Measurements from ENCODE around the gene HOXB7.

HOXB7 gene

GRCh38 chr17:48609033-48609432 is 1.8 kb downstream of the HOXB7 start:
- no peak for DNase-seq (ENCODE audit: low read depth in 2 of 2)

- DNase-seq (ENCODE audit: low read depth in 2 of 2): no peak
Observed at GRCh38 chr17:48608494-48608834, 2.4 kb downstream of the HOXB7 start.

- no peak for DNase-seq (ENCODE audit: low read depth in 2 of 2)
Observed at GRCh38 chr17:48606892-48607614, 3.8 kb downstream of the HOXB7 start.

GRCh38 chr17:48605991-48606891 is 4.6 kb downstream of the HOXB7 start:
- no peak for DNase-seq (ENCODE audit: low read depth in 2 of 2)

GRCh38 chr17:48605409-48605919 is 5.4 kb downstream of the HOXB7 start:
- no peak for DNase-seq (ENCODE audit: low read depth in 2 of 2)

GRCh38 chr17:48604770-48605329 is 6.0 kb downstream of the HOXB7 start, which contains the start of gene HOXB6:
TSS of gene HOXB6 (minus strand) at chr17:48604986. CDS start at chr17:48598150, 6,836 bp downstream.
- no peak for DNase-seq (ENCODE audit: low read depth in 2 of 2)

- DNase-seq (ENCODE audit: low read depth in 2 of 2): no peak
Observed at GRCh38 chr17:48603959-48604769, 6.7 kb downstream of the HOXB7 start.

GRCh38 chr17:48601539-48602425 is 9.0 kb downstream of the HOXB7 start:
- DNase-seq (ENCODE audit: low read depth in 2 of 2): no peak

- no peak for DNase-seq (ENCODE audit: low read depth in 2 of 2)
Observed at GRCh38 chr17:48601207-48601538, 9.6 kb downstream of the HOXB7 start.

GRCh38 chr17:48600244-48601098 is 10.3 kb downstream of the HOXB7 start:
- DNase-seq (ENCODE audit: low read depth in 2 of 2): no peak

GRCh38 chr17:48599354-48599753 is 11.5 kb downstream of the HOXB7 start:
- DNase-seq (ENCODE audit: low read depth in 2 of 2): no peak

- DNase-seq (ENCODE audit: low read depth in 2 of 2): no peak
Observed at GRCh38 chr17:48598736-48599135, 12.1 kb downstream of the HOXB7 start.

GRCh38 chr17:48597778-48598631 is 12.8 kb downstream of the HOXB7 start:
- no peak for DNase-seq (ENCODE audit: low read depth in 2 of 2)

- no peak for DNase-seq (ENCODE audit: low read depth in 2 of 2)
Observed at GRCh38 chr17:48597528-48597777, 13.4 kb downstream of the HOXB7 start.

- no peak for DNase-seq (ENCODE audit: low read depth in 2 of 2)
Observed at GRCh38 chr17:48596735-48597527, 13.9 kb downstream of the HOXB7 start.

- DNase-seq (ENCODE audit: low read depth in 2 of 2): no peak
Observed at GRCh38 chr17:48596000-48596734, 14.7 kb downstream of the HOXB7 start.

GRCh38 chr17:48595278-48595999 is 15.4 kb downstream of the HOXB7 start:
- DNase-seq (ENCODE audit: low read depth in 2 of 2): no peak

Data from stimulated activated CD4-positive, alpha-beta T cell treated with anti-CD3 and anti-CD28 coated beads, Interleukin-1b, Interleukin-23, amount 100 ng/mL, for 4 hours (primary cell).